Measurements from ENCODE around the gene ABR.

GRCh38 chr17:1078831-1079561, 100.8 kb downstream of the ABR start:
- TF ChIP-seq CTCF (IDR thresholded peaks at IDR 0.05 in 8 of 11, conservative IDR thresholded peaks at IDR 0.05 in 3 of 11) (no peak), POLR2A (IDR thresholded peaks at IDR 0.05) (no peak), POLR2AphosphoS5 (IDR thresholded peaks at IDR 0.05) (peak in 1 of 3 donors; percentile 32)

Measured in spleen (tissue), 7 donors.